HepG2 (cell line): ENCODE results near the gene SAMD8. TPM values are rescaled to one million over a fixed set of nuclear protein-coding genes. Genes with fewer than 3 reads are reported as not detected.

Experiments used
- AHR ChIP-seq: IDR thresholded peaks from 2 replicates; pipeline ENCODE4 v1.6.1; 2018; ENCODE audit warnings: missing genetic modification reagents, missing compliant biosample characterization
- DPF2 ChIP-seq: sonication (generic); formaldehyde crosslinking; IDR thresholded peaks from 2 replicates; pipeline ENCODE4 v1.4.0; 2020; ENCODE audit warnings: mild to moderate bottlenecking, low read depth, missing genetic modification reagents, borderline replicate concordance
- MXD3 ChIP-seq: IDR thresholded peaks from 2 replicates; pipeline ENCODE4 v1.6.1; 2016; ENCODE audit warnings: mild to moderate bottlenecking, missing biosample characterization, missing genetic modification reagents
- POGZ ChIP-seq: sonication (generic); formaldehyde crosslinking; IDR thresholded peaks from 2 replicates; pipeline ENCODE4 v1.4.0; 2020; ENCODE audit warnings: mild to moderate bottlenecking, missing genetic modification reagents
- PRPF4 ChIP-seq: fragments of 200-400 bp; formaldehyde crosslinking; IDR thresholded peaks from 2 replicates; pipeline ENCODE4 v1.6.1; 2016; ENCODE audit warnings: low read length, low read depth; ENCODE audit not compliant: poor library complexity, severe bottlenecking
- SALL2 ChIP-seq: sonication (generic); formaldehyde crosslinking; IDR thresholded peaks from 2 replicates; pipeline ENCODE4 v1.8.1; 2023; ENCODE audit warnings: mild to moderate bottlenecking, missing genetic modification reagents, inconsistent platforms
- SOX6 ChIP-seq, 2 experiments: fragments of 450-650 bp in 1 of 2; sonication (generic) in 1 of 2; formaldehyde crosslinking in 1 of 2; IDR thresholded peaks; 2 replicates each; pipeline versions ENCODE4 v1.4.0 to v1.6.1; 2017 to 2020; ENCODE audit warnings: antibody characterized with exemption in 1 of 2, mild to moderate bottlenecking in 1 of 2, missing genetic modification reagents in 1 of 2
- SP2 ChIP-seq: sonication (generic); formaldehyde crosslinking; IDR thresholded peaks from 2 replicates; pipeline ENCODE4 v1.5.1; 2020; ENCODE audit warnings: mild to moderate bottlenecking, missing genetic modification reagents
- U2AF2 ChIP-seq: fragments of 200-400 bp; formaldehyde crosslinking; IDR thresholded peaks from 2 replicates; pipeline ENCODE4 v1.6.1; 2017; ENCODE audit warnings: low read depth, mild to moderate bottlenecking, low read length
- XRCC5 ChIP-seq: fragments of 200-400 bp; formaldehyde crosslinking; optimal IDR thresholded peaks from 2 replicates; pipeline ENCODE3; 2017; ENCODE audit warnings: mild to moderate bottlenecking, low read length
- ZBTB20 ChIP-seq: sonication (generic); formaldehyde crosslinking; IDR thresholded peaks from 2 replicates; pipeline ENCODE4 v1.8.1; 2023; ENCODE audit warnings: missing genetic modification reagents, low read depth, mild to moderate bottlenecking, borderline replicate concordance
- ZNF136 ChIP-seq: sonication (generic); formaldehyde crosslinking; IDR thresholded peaks from 2 replicates; pipeline ENCODE4 v1.8.1; 2022; ENCODE audit warnings: low read depth, mild to moderate bottlenecking, moderate library complexity, missing genetic modification reagents
- ZNF160 ChIP-seq: sonication (generic); formaldehyde crosslinking; IDR thresholded peaks from 2 replicates; pipeline ENCODE4 v1.8.0; 2022; ENCODE audit warnings: mild to moderate bottlenecking, inconsistent platforms, missing genetic modification reagents
- ZNF550 ChIP-seq: sonication (generic); formaldehyde crosslinking; IDR thresholded peaks from 2 replicates; pipeline ENCODE4 v1.4.0; 2020; ENCODE audit warnings: mild to moderate bottlenecking, missing genetic modification reagents, borderline replicate concordance
- ZNF580 ChIP-seq: IDR thresholded peaks from 2 replicates; pipeline ENCODE4 v1.6.1; 2016; ENCODE audit warnings: low read depth, borderline replicate concordance
- ZNF644 ChIP-seq: IDR thresholded peaks from 2 replicates; pipeline ENCODE4 v1.6.1; 2016; ENCODE audit warnings: low read depth
- ZSCAN9 ChIP-seq: IDR thresholded peaks from 2 replicates; pipeline ENCODE4 v1.6.1; 2016; ENCODE audit warnings: borderline replicate concordance
- polyA plus RNA-seq, 8 experiments: library from polyadenylated mRNA; depleted of rRNA in 3 of 8; stranded (reverse) in 7 of 8; unstranded in 1 of 8; fragments of >200 nt; fragmentation: Illumina TruSeq in 4 of 8; extraction: Trizol in 4 of 8; gene quantifications; 2 replicates each; pipeline versions ENCODE4 v1.2.1 to v1.2.3, GENCODE V29; 2011 to 2016; ENCODE audit warnings: low read depth in 4 of 8, missing spikeins in 1 of 8, mixed read lengths in 1 of 8; ENCODE audit not compliant: insufficient read depth in 1 of 8
- total RNA-seq, 5 experiments: library from RNA; depleted of rRNA; stranded (reverse); fragments of >200 nt; fragmentation: Illumina TruSeq; extraction: Trizol; gene quantifications; 2 replicates each; pipeline ENCODE4 v1.2.3, GENCODE V29; 2016; ENCODE audit warnings: low read depth in 1 of 5
- TF ChIP-seq, protein P1 (sequence below): sonication (generic); formaldehyde crosslinking; IDR thresholded peaks from 2 replicates; pipeline ENCODE4 v1.5.0; 2020; ENCODE audit warnings: missing genetic modification reagents
- TF ChIP-seq, protein P2 (sequence below): sonication (generic); formaldehyde crosslinking; IDR thresholded peaks from 2 replicates; pipeline ENCODE4; 2020; ENCODE audit warnings: missing genetic modification reagents, mild to moderate bottlenecking, borderline replicate concordance
- TF ChIP-seq, protein P3 (sequence below): sonication (generic); formaldehyde crosslinking; IDR thresholded peaks from 2 replicates; pipeline ENCODE4 v1.4.0; 2020; ENCODE audit warnings: mild to moderate bottlenecking, missing genetic modification reagents
- TF ChIP-seq, protein P4 (sequence below): sonication (generic); formaldehyde crosslinking; IDR thresholded peaks from 2 replicates; pipeline ENCODE4 v1.5.1; 2020; ENCODE audit warnings: missing genetic modification reagents, mild to moderate bottlenecking, borderline replicate concordance

The SAMD8 gene
- total and polyA plus RNA-seq, 2 of the 13 experiments (the other 11 are each of a cell fraction or from before 2014, with no cell fraction given), result 10.4 to 13.2 TPM

GRCh38 chr10:75111365-75111906 lies at the start of gene SAMD8 (continued):
- peak; percentile 81; the same call in 1 of the 2 replicates for TF ChIP-seq SALL2
- no peak for TF ChIP-seq ZNF160 (CRISPR knock-in tag)
- TF ChIP-seq U2AF2, result no peak
- TF ChIP-seq, protein P1, sequence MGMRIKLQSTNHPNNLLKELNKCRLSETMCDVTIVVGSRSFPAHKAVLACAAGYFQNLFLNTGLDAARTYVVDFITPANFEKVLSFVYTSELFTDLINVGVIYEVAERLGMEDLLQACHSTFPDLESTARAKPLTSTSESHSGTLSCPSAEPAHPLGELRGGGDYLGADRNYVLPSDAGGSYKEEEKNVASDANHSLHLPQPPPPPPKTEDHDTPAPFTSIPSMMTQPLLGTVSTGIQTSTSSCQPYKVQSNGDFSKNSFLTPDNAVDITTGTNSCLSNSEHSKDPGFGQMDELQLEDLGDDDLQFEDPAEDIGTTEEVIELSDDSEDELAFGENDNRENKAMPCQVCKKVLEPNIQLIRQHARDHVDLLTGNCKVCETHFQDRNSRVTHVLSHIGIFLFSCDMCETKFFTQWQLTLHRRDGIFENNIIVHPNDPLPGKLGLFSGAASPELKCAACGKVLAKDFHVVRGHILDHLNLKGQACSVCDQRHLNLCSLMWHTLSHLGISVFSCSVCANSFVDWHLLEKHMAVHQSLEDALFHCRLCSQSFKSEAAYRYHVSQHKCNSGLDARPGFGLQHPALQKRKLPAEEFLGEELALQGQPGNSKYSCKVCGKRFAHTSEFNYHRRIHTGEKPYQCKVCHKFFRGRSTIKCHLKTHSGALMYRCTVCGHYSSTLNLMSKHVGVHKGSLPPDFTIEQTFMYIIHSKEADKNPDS (CRISPR knock-in tag), result no peak
- no peak for TF ChIP-seq ZNF580 (CRISPR knock-in tag)
- TF ChIP-seq, protein P2, sequence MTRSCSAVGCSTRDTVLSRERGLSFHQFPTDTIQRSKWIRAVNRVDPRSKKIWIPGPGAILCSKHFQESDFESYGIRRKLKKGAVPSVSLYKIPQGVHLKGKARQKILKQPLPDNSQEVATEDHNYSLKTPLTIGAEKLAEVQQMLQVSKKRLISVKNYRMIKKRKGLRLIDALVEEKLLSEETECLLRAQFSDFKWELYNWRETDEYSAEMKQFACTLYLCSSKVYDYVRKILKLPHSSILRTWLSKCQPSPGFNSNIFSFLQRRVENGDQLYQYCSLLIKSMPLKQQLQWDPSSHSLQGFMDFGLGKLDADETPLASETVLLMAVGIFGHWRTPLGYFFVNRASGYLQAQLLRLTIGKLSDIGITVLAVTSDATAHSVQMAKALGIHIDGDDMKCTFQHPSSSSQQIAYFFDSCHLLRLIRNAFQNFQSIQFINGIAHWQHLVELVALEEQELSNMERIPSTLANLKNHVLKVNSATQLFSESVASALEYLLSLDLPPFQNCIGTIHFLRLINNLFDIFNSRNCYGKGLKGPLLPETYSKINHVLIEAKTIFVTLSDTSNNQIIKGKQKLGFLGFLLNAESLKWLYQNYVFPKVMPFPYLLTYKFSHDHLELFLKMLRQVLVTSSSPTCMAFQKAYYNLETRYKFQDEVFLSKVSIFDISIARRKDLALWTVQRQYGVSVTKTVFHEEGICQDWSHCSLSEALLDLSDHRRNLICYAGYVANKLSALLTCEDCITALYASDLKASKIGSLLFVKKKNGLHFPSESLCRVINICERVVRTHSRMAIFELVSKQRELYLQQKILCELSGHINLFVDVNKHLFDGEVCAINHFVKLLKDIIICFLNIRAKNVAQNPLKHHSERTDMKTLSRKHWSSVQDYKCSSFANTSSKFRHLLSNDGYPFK, result no peak; the same call in 1 of the 2 replicates
- TF ChIP-seq ZNF550 (CRISPR knock-in tag), result no peak
- TF ChIP-seq ZNF136 (CRISPR knock-in tag), result no peak
- TF ChIP-seq, protein P3, sequence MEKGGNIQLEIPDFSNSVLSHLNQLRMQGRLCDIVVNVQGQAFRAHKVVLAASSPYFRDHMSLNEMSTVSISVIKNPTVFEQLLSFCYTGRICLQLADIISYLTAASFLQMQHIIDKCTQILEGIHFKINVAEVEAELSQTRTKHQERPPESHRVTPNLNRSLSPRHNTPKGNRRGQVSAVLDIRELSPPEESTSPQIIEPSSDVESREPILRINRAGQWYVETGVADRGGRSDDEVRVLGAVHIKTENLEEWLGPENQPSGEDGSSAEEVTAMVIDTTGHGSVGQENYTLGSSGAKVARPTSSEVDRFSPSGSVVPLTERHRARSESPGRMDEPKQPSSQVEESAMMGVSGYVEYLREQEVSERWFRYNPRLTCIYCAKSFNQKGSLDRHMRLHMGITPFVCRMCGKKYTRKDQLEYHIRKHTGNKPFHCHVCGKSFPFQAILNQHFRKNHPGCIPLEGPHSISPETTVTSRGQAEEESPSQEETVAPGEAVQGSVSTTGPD (CRISPR knock-in tag), result no peak
- no peak for TF ChIP-seq ZNF644 (CRISPR knock-in tag)
- TF ChIP-seq PRPF4, result no peak
- TF ChIP-seq POGZ, result peak; percentile 35; the same call in 1 of the 2 replicates
- TF ChIP-seq ZBTB20 (CRISPR knock-in tag), result peak; percentile 37; the same call in 1 of the 2 replicates
- TF ChIP-seq, protein P4, sequence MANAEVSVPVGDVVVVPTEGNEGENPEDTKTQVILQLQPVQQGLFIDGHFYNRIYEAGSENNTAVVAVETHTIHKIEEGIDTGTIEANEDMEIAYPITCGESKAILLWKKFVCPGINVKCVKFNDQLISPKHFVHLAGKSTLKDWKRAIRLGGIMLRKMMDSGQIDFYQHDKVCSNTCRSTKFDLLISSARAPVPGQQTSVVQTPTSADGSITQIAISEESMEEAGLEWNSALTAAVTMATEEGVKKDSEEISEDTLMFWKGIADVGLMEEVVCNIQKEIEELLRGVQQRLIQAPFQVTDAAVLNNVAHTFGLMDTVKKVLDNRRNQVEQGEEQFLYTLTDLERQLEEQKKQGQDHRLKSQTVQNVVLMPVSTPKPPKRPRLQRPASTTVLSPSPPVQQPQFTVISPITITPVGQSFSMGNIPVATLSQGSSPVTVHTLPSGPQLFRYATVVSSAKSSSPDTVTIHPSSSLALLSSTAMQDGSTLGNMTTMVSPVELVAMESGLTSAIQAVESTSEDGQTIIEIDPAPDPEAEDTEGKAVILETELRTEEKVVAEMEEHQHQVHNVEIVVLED (CRISPR knock-in tag), result peak; percentile 88
- no peak for TF ChIP-seq XRCC5
- TF ChIP-seq ZSCAN9 (CRISPR knock-in tag), result no peak
- no peak for TF ChIP-seq AHR
- TF ChIP-seq SP2 (CRISPR knock-in tag), result peak; percentile 53
- TF ChIP-seq MXD3 (CRISPR knock-in tag), result no peak
- no peak for TF ChIP-seq DPF2 (CRISPR knock-in tag)
- TF ChIP-seq SOX6 (IDR thresholded peaks at IDR 0.05), result no peak
- no peak for TF ChIP-seq SOX6 (CRISPR knock-in tag; IDR thresholded peaks at IDR 0.05)
